Skeletal muscle tissue (tissue), 4 donors: ENCODE data around the gene ITIH4. TPM values are rescaled to one million over a fixed set of nuclear protein-coding genes. Genes with fewer than 3 reads are reported as not detected.

Experiments
- H3K27ac ChIP-seq: one replicate; pipeline ENCODE4 v1.7.0; 2013; ENCODE audit warnings: mild to moderate bottlenecking, low read depth, low read length, inconsistent platforms
- H3K27me3 ChIP-seq, 3 donors: one replicate each; pipeline ENCODE4 v1.7.0; 2013; ENCODE audit warnings: low read length in 3 of 3; ENCODE audit not compliant: control insufficient read depth in 3 of 3, insufficient read depth in 3 of 3
- H3K36me3 ChIP-seq, 3 donors: one replicate each; pipeline ENCODE4 v1.7.0; 2013; ENCODE audit warnings: low read length in 3 of 3; ENCODE audit not compliant: control insufficient read depth in 3 of 3, insufficient read depth in 3 of 3
- H3K4me1 ChIP-seq, 3 donors: one replicate each; pipeline ENCODE4 v1.7.0; 2013; ENCODE audit warnings: low read length in 3 of 3, mild to moderate bottlenecking in 3 of 3; ENCODE audit not compliant: control insufficient read depth in 3 of 3, insufficient read depth in 3 of 3
- H3K4me3 ChIP-seq, 3 donors: one replicate each; pipeline ENCODE4 v1.7.0; 2013; ENCODE audit warnings: low read length in 3 of 3
- H3K9ac ChIP-seq, 3 donors: one replicate each; pipeline ENCODE4 v1.7.0; 2013; ENCODE audit warnings: low read length in 3 of 3, mild to moderate bottlenecking in 3 of 3, moderate library complexity in 2 of 3, low read depth in 1 of 3
- H3K9me3 ChIP-seq, 3 donors: one replicate each; pipeline ENCODE4 v1.7.0; 2013; ENCODE audit warnings: low read length in 3 of 3; ENCODE audit not compliant: control insufficient read depth in 3 of 3
- total RNA-seq: library from RNA; depleted of rRNA; stranded (reverse); fragments of >200 nt; gene quantifications from one replicate; pipeline ENCODE4 v1.2.3, GENCODE V29; 2014
- donor health status: Osteomylitis.

The ITIH4 gene
- total RNA-seq, 1 donor from 2014 or later, result 4.2 TPM

- H3K9me3 ChIP-seq, result no peaks in the 10 kb centered on the region
- H3K4me3 ChIP-seq, result peak overlapping the region in 2 of 3 donors; percentile 1 to 35
- peak overlapping the region; percentile 36 to 74 (median 64) for H3K9ac ChIP-seq
- peaks cover 7 to 24% (median 16%) of the 10 kb centered on the region in 3 donors for H3K36me3 ChIP-seq
- H3K27me3 ChIP-seq, result no peaks in the 10 kb centered on the region
- peaks cover 78 to 97% (median 94%) of the 10 kb centered on the region in 3 donors for H3K4me1 ChIP-seq
- peak overlapping the region; percentile 97 for H3K27ac ChIP-seq
These were observed 14.0 kb upstream of the ITIH4 start for GRCh38 chr3:52844290-52844975.

- H3K9ac ChIP-seq, result peak overlapping the region; percentile 36 to 69 (median 40)
- H3K36me3 ChIP-seq, result peaks cover 2 to 18% (median 15%) of the 10 kb centered on the region in 3 donors
- peak overlapping the region in 1 of 3 donors; percentile 35 for H3K4me3 ChIP-seq
- peaks cover 78 to 97% (median 94%) of the 10 kb centered on the region in 3 donors for H3K4me1 ChIP-seq
- H3K9me3 ChIP-seq, result no peaks in the 10 kb centered on the region
- H3K27me3 ChIP-seq, result no peaks in the 10 kb centered on the region
- H3K27ac ChIP-seq, result peak overlapping the region; percentile 97
These were observed 13.4 kb upstream of the ITIH4 start for GRCh38 chr3:52843881-52844280.

DNA sequence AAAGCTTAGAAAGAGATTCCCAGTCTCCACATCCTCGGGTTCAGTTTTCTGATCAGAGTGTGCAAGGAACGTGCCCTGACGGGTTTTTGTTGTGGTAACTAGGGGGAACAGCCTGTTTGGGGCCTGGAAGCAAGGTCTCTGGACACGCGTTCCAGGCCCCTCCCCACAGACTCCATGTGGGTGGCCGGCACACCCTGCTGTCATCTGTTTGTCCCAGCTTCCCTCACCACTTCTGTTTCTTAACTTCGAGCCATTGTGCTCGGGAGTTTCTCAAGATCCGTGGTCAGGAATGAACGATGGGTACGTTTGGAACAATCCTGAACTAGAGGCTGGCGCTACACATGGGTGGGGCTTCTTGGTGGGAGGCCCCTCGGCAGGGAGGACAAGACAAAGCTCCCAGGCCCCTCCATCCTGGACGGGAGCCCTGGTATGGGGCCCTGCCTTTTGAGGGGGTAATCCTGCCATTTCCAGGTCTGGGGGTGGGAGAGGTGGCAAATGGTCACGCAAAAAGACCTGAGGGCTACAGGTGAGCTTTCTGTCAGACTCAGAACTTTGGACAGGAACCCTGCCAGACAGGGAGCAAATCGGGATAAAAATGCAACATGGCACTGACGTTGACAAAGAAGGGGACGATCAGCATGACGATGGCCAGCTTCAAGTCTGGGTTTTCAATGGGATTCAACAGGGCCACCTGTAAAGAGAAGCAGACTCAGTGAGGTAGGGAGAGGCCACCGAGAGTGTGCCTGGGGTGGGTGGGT, 12.8 kb upstream of the ITIH4 start:
- Histone ChIP-seq H3K27ac (peak overlapping the region; percentile 97), H3K9me3 (no peaks in the 10 kb centered on the region), H3K4me1 (peaks cover 78 to 97% (median 94%) of the 10 kb centered on the region in 3 donors), H3K36me3 (peaks cover 2 to 20% (median 15%) of the 10 kb centered on the region in 3 donors), H3K9ac (peak overlapping the region in 2 of 3 donors; percentile 50 to 99), H3K4me3 (no peak overlapping the region), H3K27me3 (no peaks in the 10 kb centered on the region)

DNA sequence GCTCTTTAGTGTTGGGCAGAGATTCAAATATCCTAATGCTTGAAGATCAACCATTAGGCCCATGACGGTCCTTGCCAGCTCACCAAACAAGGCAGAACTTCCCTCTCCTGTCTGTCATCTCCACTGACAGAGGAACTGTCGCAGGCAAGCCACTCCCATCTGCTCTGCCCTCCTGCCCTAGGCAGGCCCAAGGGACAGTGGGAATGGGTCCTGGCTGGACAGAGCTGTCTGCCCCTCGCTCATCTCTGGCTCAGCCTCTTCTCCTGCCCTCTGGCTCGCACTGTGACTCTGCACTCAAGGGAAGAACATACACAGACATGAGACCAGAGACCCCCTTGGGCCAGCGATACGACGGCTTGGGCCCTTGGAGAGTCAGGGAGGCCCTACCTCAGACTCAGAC, 12.0 kb upstream of the ITIH4 start:
- no peaks in the 10 kb centered on the region for H3K27me3 ChIP-seq
- peaks cover 82 to 97% (median 94%) of the 10 kb centered on the region in 3 donors for H3K4me1 ChIP-seq
- H3K4me3 ChIP-seq, result peak overlapping the region in 2 of 3 donors; percentile 22 to 92
- H3K9ac ChIP-seq, result peak overlapping the region; percentile 48 to 99 (median 50)
- peaks cover 2 to 18% (median 17%) of the 10 kb centered on the region in 3 donors for H3K36me3 ChIP-seq
- peak overlapping the region; percentile 97 for H3K27ac ChIP-seq
- no peaks in the 10 kb centered on the region for H3K9me3 ChIP-seq

- Histone ChIP-seq H3K4me3 (peak overlapping the region in 2 of 3 donors; percentile 22 to 92), H3K9ac (peak overlapping the region in 2 of 3 donors; percentile 5 to 99), H3K27me3 (no peaks in the 10 kb centered on the region), H3K9me3 (no peaks in the 10 kb centered on the region), H3K27ac (peak overlapping the region; percentile 97), H3K4me1 (peaks cover 87 to 97% (median 95%) of the 10 kb centered on the region in 3 donors), H3K36me3 (peaks cover 2 to 17% (median 17%) of the 10 kb centered on the region in 3 donors)
These were observed 11.5 kb upstream of the ITIH4 start for GRCh38 chr3:52841981-52842340.

GRCh38 chr3:52841211-52841980, 10.9 kb upstream of the ITIH4 start:
- Histone ChIP-seq H3K27ac (peak overlapping the region; percentile 97), H3K4me1 (peaks cover 88 to 97% (median 96%) of the 10 kb centered on the region in 3 donors), H3K27me3 (no peaks in the 10 kb centered on the region), H3K9me3 (no peaks in the 10 kb centered on the region), H3K36me3 (peaks cover 2 to 17% (median 17%) of the 10 kb centered on the region in 3 donors), H3K4me3 (peak overlapping the region; percentile 55 to 92 (median 65)), H3K9ac (peak overlapping the region; percentile 76 to 99 (median 87))

- Histone ChIP-seq H3K9me3 (no peaks in the 10 kb centered on the region), H3K27me3 (no peaks in the 10 kb centered on the region), H3K4me1 (peaks cover 89 to 98% (median 96%) of the 10 kb centered on the region in 3 donors), H3K4me3 (peak overlapping the region; percentile 40 to 92 (median 65)), H3K27ac (peak overlapping the region; percentile 97), H3K36me3 (peaks cover 2 to 17% (median 17%) of the 10 kb centered on the region in 3 donors), H3K9ac (peak overlapping the region in 2 of 3 donors; percentile 59 to 99)
These were observed 9.5 kb upstream of the ITIH4 start for GRCh38 chr3:52839892-52840545.

- Histone ChIP-seq H3K4me3 (peak overlapping the region in 1 of 3 donors; percentile 41), H3K36me3 (peaks cover 4 to 20% (median 20%) of the 10 kb centered on the region in 3 donors), H3K4me1 (peaks cover 84 to 96% (median 89%) of the 10 kb centered on the region in 3 donors), H3K27ac (peak overlapping the region; percentile 95), H3K9ac (peak overlapping the region in 1 of 3 donors; percentile 82), H3K27me3 (no peaks in the 10 kb centered on the region), H3K9me3 (no peaks in the 10 kb centered on the region)
These were observed 8.8 kb upstream of the ITIH4 start for GRCh38 chr3:52839268-52839575.

- H3K4me1 ChIP-seq, result peaks cover 79 to 96% (median 84%) of the 10 kb centered on the region in 3 donors
- peaks cover 9 to 25% (median 23%) of the 10 kb centered on the region in 3 donors for H3K36me3 ChIP-seq
- H3K9me3 ChIP-seq, result no peaks in the 10 kb centered on the region
These were observed 8.2 kb upstream of the ITIH4 start for GRCh38 chr3:52838561-52839267.

More at GRCh38 chr3:52838561-52839267, 8.2 kb upstream of the ITIH4 start:
- H3K27me3 ChIP-seq, result no peaks in the 10 kb centered on the region
- no peak overlapping the region for H3K4me3 ChIP-seq
- H3K9ac ChIP-seq, result peak overlapping the region in 2 of 3 donors; percentile 58 to 82
- peak overlapping the region; percentile 95 for H3K27ac ChIP-seq
